HCT116 (cell line): ENCODE measurements around the gene THSD1. TPM values are rescaled to one million over a fixed set of nuclear protein-coding genes. Genes with fewer than 3 reads are reported as not detected.

ENCODE experiments used
- ATAC-seq: fragments of 200-7000 bp; cut with Tn5 transposase; 2 replicates; pipeline ENCODE4 v1.9.1; 2020; ENCODE audit warnings: mild to moderate bottlenecking, moderate library complexity
- BruUV-seq: library from RNA; stranded (reverse); fragments of 400-500 nt; replicated peaks from 2 replicates; lab custom pipeline; 2021; lab: Mats Ljungman, UMichigan
- CTCF ChIA-PET: fragments of 300-600 bp; sonication (Branson Sonifier 250); formaldehyde crosslinking; loops from one replicate; lab custom pipeline; 2021; ENCODE audit warnings: antibody characterized with exemption; lab: Charles Lee
- POLR2A ChIA-PET: fragments of 300-600, 350-600 bp; sonication (Branson Sonifier 250); formaldehyde crosslinking; loops from one replicate; lab custom pipeline; 2021; ENCODE audit warnings: antibody characterized with exemption; lab: Charles Lee
- RAD21 ChIA-PET, 2 experiments: fragments of 300-600 bp; sonication (Branson Sonifier 250); formaldehyde crosslinking; loops; one replicate each; lab custom pipeline; 2023; ENCODE audit warnings: low total read pairs in 2 of 2; ENCODE audit not compliant: uncharacterized antibody in 2 of 2, unreplicated experiment in 2 of 2, low non-redundant PET in 1 of 2; lab: Charles Lee
- DNase-seq: peaks from one replicate; pipeline ENCODE4 v3.0.0-alpha.2; 2010; ENCODE audit warnings: low read depth, low spot score
- H2AFZ ChIP-seq: fragments of 200-600 bp; shearing (Covaris generic), sonication (generic); 2 replicates; pipeline ENCODE4 v1.6.1; 2017; ENCODE audit warnings: low read depth, mixed run types, mixed read lengths, antibody characterized with exemption, low read length; ENCODE audit not compliant: poor library complexity, severe bottlenecking
- H3K27ac ChIP-seq: 2 replicates; pipeline ENCODE4 v1.5.1; 2012; ENCODE audit warnings: low read depth, low read length
- H3K27me3 ChIP-seq: fragments of 200-600 bp; sonication (generic); 2 replicates; pipeline ENCODE4 v1.6.1; 2016; ENCODE audit warnings: mixed run types, low read length, mixed read lengths; ENCODE audit not compliant: insufficient read depth
- H3K36me3 ChIP-seq, 2 experiments: fragments of 200-500 bp in 1 of 2; fragments of 200-600 bp in 1 of 2; sonication (Bioruptor generic) in 1 of 2; sonication (generic) in 1 of 2; 2 replicates each; pipeline versions ENCODE4 v1.5.1 to v1.6.1; 2014 to 2016; ENCODE audit warnings: low read length in 2 of 2, inconsistent platforms in 1 of 2, mixed read lengths in 1 of 2, mixed run types in 1 of 2; ENCODE audit not compliant: insufficient read depth in 2 of 2, control insufficient read depth in 1 of 2
- H3K4me1 ChIP-seq, 2 experiments: fragments of 200-600 bp in 1 of 2; sonication (generic) in 1 of 2; 2 replicates each; pipeline versions ENCODE4 v1.5.1 to v1.6.1; 2012 to 2017; ENCODE audit warnings: low read length in 2 of 2, inconsistent platforms in 1 of 2, mild to moderate bottlenecking in 1 of 2, mixed read lengths in 1 of 2, mixed run types in 1 of 2, moderate library complexity in 1 of 2; ENCODE audit not compliant: insufficient read depth in 2 of 2, control insufficient read depth in 1 of 2
- H3K4me2 ChIP-seq: fragments of 200-600 bp; sonication (generic); 2 replicates; pipeline ENCODE4 v1.6.1; 2017; ENCODE audit warnings: mixed run types, low read length, mixed read lengths
- H3K4me3 ChIP-seq, 2 experiments: fragments of 200-600 bp in 1 of 2; sonication (generic) in 1 of 2; replicated peaks in 1 of 2; 2 replicates each; pipeline ENCODE4 v1.5.1; 2011 to 2016; ENCODE audit warnings: low read length in 2 of 2, control low read depth in 1 of 2, low read depth in 1 of 2, mild to moderate bottlenecking in 1 of 2, mixed read lengths in 1 of 2, mixed run types in 1 of 2
- H3K79me2 ChIP-seq: fragments of 200-600 bp; sonication (generic); 2 replicates; pipeline ENCODE4 v1.6.1; 2017; ENCODE audit warnings: mild to moderate bottlenecking, mixed run types, low read length, moderate library complexity, mixed read lengths; ENCODE audit not compliant: insufficient read depth
- H3K9ac ChIP-seq: fragments of 200-600 bp; sonication (generic); 2 replicates; pipeline ENCODE4 v1.6.1; 2016; ENCODE audit warnings: low read length, mixed read lengths
- H3K9me2 ChIP-seq: fragments of 200-600 bp; sonication (generic), shearing (Covaris generic); 2 replicates; pipeline ENCODE4 v1.6.1; 2017; ENCODE audit warnings: mixed run types, mild to moderate bottlenecking, moderate library complexity; ENCODE audit not compliant: insufficient read depth
- H3K9me3 ChIP-seq, 2 experiments: fragments of 200-500 bp in 1 of 2; fragments of 200-600 bp in 1 of 2; sonication (Bioruptor generic) in 1 of 2; sonication (generic) in 1 of 2; 2 replicates each; pipeline ENCODE4 v1.6.1; 2014 to 2017; ENCODE audit warnings: low read length in 2 of 2, mixed read lengths in 2 of 2, inconsistent platforms in 1 of 2, low read depth in 1 of 2, mild to moderate bottlenecking in 1 of 2, mixed run types in 1 of 2, moderate library complexity in 1 of 2; ENCODE audit not compliant: control insufficient read depth in 1 of 2, insufficient read depth in 1 of 2
- H4K20me1 ChIP-seq: fragments of 200-600 bp; sonication (generic), shearing (Covaris generic); 2 replicates; pipeline ENCODE4 v1.6.1; 2017; ENCODE audit warnings: mixed run types, mild to moderate bottlenecking, moderate library complexity; ENCODE audit not compliant: insufficient read depth
- ELF1 ChIP-seq: IDR thresholded peaks from 2 replicates; pipeline ENCODE4 v1.6.1; 2012; ENCODE audit warnings: low read depth, borderline replicate concordance
- EZH2phosphoT487 ChIP-seq: fragments of 200-600 bp; IDR thresholded peaks from 2 replicates; pipeline ENCODE4 v1.6.1; 2018; ENCODE audit warnings: antibody characterized with exemption, borderline replicate concordance
- FOSL1 ChIP-seq: IDR thresholded peaks from 2 replicates; pipeline ENCODE4 v1.6.1; 2012; ENCODE audit warnings: low read depth
- POLR2A ChIP-seq: IDR thresholded peaks from 2 replicates; pipeline ENCODE4 v1.7.0; 2011; ENCODE audit warnings: borderline replicate concordance; ENCODE audit not compliant: insufficient read depth, insufficient read length; ENCODE audit errors: extremely low read depth
- POLR2AphosphoS5 ChIP-seq: IDR thresholded peaks from 2 replicates; pipeline ENCODE4 v1.6.1; 2011; ENCODE audit warnings: mild to moderate bottlenecking, low read depth, low read length, moderate library complexity
- SP1 ChIP-seq: IDR thresholded peaks from 2 replicates; pipeline ENCODE4 v1.6.1; 2012; ENCODE audit warnings: low read depth
- TCF7L2 ChIP-seq: IDR thresholded peaks from 2 replicates; pipeline ENCODE4 v1.7.0; 2011; ENCODE audit warnings: borderline replicate concordance, inconsistent platforms; ENCODE audit not compliant: insufficient read depth, insufficient read length; ENCODE audit errors: extremely low read depth
- YY1 ChIP-seq: IDR thresholded peaks from 2 replicates; pipeline ENCODE4 v1.6.1; 2011; ENCODE audit warnings: low read length, low read depth, moderate library complexity, mild to moderate bottlenecking; ENCODE audit not compliant: insufficient replicate concordance; ENCODE audit errors: extremely low read depth
- ZFX ChIP-seq: fragments of 450-650 bp; IDR thresholded peaks from 2 replicates; pipeline ENCODE4 v1.6.1; 2017
- ZNF274 ChIP-seq: fragments of 200-500 bp; sonication (Bioruptor generic); IDR thresholded peaks from 2 replicates; pipeline ENCODE4 v1.6.1; 2014; ENCODE audit warnings: mild to moderate bottlenecking, low read depth, low read length, inconsistent platforms
- intact Hi-C: fragments of 100-400 bp; cut with micrococcal nuclease; formaldehyde crosslinking; loops from 2 replicates; pipeline ENCODE4 v1.10.0; 2022
- total RNA-seq: library from RNA; stranded (reverse); gene quantifications from one replicate; pipeline ENCODE4 v1.2.1, GENCODE V29; 2021; ENCODE audit not compliant: unreplicated experiment
- TF ChIP-seq, protein P1 (sequence below): IDR thresholded peaks from 2 replicates; pipeline ENCODE4 v1.6.1; 2012
- TF ChIP-seq, protein P2 (sequence below): IDR thresholded peaks from 2 replicates; pipeline ENCODE4 v1.6.1; 2012; ENCODE audit warnings: low read depth
- TF ChIP-seq, protein P3 (sequence below): IDR thresholded peaks from 2 replicates; pipeline ENCODE4 v1.6.1; 2012

Gene THSD1
- total RNA-seq, 1 experiment from 2014 or later: 0.76 TPM

DNA sequence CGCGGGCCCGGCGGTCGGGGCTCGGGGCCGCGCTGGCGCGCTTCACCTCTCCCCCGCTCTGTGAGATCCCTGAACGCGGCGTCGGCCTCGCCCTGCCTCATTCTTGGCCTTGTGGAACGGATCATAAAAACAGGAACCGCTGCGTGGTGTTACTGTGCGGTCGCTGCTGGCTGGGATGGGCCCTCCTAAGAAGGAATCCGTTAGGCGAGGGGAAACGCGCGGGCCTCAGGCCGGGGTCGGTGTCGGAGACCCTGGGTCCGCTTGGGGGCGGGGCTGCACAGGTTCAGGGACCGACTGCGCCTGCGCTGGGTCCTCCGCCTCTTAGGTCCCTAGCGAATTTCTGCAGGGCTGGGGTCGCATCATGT, 49.7 kb upstream of the THSD1 start:
- intact Hi-C loops: loop anchor here (2.0 to 10.0 kb wide), 2 partner anchors 107 to 301 kb away; partner anchors contain the start of gene NEK3
- RAD21 ChIA-PET: no interaction called here
- H3K9me3 ChIP-seq: no peaks in the 10 kb centered on the region
- peak; percentile 49 for DNase-seq
- H3K4me3 ChIP-seq: peak overlapping the region; percentile 73 to 85
- no peaks in the 10 kb centered on the region for H4K20me1 ChIP-seq
- peaks cover 53% of the 10 kb centered on the region for H3K79me2 ChIP-seq
- peak overlapping the region; percentile 93 for H3K27ac ChIP-seq
- BruUV-seq: no TSS peak
- ATAC-seq: peak; percentile 68
- H3K9me2 ChIP-seq: no peaks in the 10 kb centered on the region
- POLR2A ChIA-PET: no interaction called here
- peak overlapping the region; percentile 89 for H3K9ac ChIP-seq
- peaks cover 13 to 31% of the 10 kb centered on the region in 2 experiments for H3K4me1 ChIP-seq
- CTCF ChIA-PET: no interaction called here
- peak overlapping the region; percentile 63 for H2AFZ ChIP-seq
- no peaks in the 10 kb centered on the region for H3K27me3 ChIP-seq
- H3K36me3 ChIP-seq: peaks cover 11 to 24% of the 10 kb centered on the region in 2 experiments; a peak in 3 of 4 replicates
- peak overlapping the region; percentile 99 for H3K4me2 ChIP-seq
- TF ChIP-seq ZFX (peak; percentile 68), FOSL1 (no peak)

DNA sequence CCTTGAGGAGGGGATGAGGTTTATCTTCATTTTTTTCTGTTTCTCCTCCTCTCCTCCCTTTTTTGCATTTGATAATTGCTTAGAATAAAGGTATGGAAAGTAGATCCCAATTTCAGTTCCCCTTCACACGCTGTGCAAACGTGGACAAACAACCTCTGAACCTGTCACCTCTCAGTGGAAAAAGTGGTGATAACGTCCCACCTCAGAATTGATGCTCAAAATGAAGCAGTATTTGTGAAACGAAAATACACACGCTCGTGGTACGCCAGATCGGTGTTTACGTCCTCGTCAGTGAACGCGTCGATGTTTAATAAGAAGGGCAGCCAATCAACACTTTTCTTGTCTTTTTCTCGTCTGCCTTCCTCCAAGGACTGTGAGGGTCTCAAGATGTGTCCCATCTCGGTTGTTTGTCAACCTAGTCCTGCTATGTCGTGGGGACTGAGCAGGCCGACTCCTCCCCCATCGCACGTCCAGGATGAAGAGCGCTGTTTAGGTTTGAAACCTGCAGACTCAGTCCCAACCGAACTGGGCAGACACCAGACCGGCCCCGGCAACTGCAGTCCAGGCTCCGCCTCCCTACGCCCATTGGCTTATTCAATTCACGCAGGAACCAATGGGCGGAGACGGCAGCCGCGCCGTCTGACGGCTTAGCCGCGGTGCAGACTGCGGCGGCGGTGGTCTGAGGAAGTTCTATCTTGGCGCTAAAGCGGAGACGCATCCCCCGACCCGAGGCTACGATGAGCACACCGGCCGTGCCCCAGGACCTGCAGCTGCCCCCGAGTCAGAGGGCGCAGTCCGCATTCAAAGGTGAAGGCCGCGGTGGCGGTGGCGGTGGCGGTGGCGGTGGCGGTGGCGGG, 49.1 kb upstream of the THSD1 start, which contains the start of gene CKAP2:
TSS of gene CKAP2 (plus strand) at position 659 of the 857 bp plus-strand sequence. CDS start at position 738, 79 bp downstream.
- Histone ChIP-seq H3K4me2 (peak within 1 kb of the TSS; percentile 99), H3K9me2 (no peaks in the 10 kb centered on the region), H2AFZ (peak within 1 kb of the TSS; percentile 90), H3K27ac (peak within 1 kb of the TSS; percentile 93), H4K20me1 (no peaks in the 10 kb centered on the region), H3K4me1 (peaks cover 13 to 31% of the 10 kb centered on the region in 2 experiments), H3K36me3 (peaks cover 9 to 19% of the 10 kb centered on the region in 2 experiments; a peak in 3 of 4 replicates), H3K9ac (peak within 1 kb of the TSS; percentile 89), H3K9me3 (no peaks in the 10 kb centered on the region), H3K4me3 (peak within 1 kb of the TSS; percentile 73 to 85), H3K27me3 (no peaks in the 10 kb centered on the region), H3K79me2 (peaks cover 47% of the 10 kb centered on the region)
- peak; percentile 88 for ATAC-seq
- DNase-seq: peak; percentile 89
- CTCF ChIA-PET: no interaction called here
- intact Hi-C loops: loop anchor here (2.0 to 10.0 kb wide), 4 partner anchors 106 to 653 kb away; partner anchors contain the start of genes ALG11, ATP7B, DHRS12 and NEK3
- RAD21 ChIA-PET: no interaction called here
- POLR2A ChIA-PET: no interaction called here
- TSS peak; percentile 92 for BruUV-seq
- no peak for TF ChIP-seq TCF7L2
- no peak for TF ChIP-seq EZH2phosphoT487
- peak; percentile 57 for TF ChIP-seq POLR2A
- no peak for TF ChIP-seq FOSL1
- no peak for TF ChIP-seq ELF1
- TF ChIP-seq SP1: no peak
- TF ChIP-seq, protein P1, sequence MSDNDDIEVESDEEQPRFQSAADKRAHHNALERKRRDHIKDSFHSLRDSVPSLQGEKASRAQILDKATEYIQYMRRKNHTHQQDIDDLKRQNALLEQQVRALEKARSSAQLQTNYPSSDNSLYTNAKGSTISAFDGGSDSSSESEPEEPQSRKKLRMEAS: no peak
- no peak for TF ChIP-seq YY1
- peak; percentile 76 for TF ChIP-seq POLR2AphosphoS5
- TF ChIP-seq, protein P2, sequence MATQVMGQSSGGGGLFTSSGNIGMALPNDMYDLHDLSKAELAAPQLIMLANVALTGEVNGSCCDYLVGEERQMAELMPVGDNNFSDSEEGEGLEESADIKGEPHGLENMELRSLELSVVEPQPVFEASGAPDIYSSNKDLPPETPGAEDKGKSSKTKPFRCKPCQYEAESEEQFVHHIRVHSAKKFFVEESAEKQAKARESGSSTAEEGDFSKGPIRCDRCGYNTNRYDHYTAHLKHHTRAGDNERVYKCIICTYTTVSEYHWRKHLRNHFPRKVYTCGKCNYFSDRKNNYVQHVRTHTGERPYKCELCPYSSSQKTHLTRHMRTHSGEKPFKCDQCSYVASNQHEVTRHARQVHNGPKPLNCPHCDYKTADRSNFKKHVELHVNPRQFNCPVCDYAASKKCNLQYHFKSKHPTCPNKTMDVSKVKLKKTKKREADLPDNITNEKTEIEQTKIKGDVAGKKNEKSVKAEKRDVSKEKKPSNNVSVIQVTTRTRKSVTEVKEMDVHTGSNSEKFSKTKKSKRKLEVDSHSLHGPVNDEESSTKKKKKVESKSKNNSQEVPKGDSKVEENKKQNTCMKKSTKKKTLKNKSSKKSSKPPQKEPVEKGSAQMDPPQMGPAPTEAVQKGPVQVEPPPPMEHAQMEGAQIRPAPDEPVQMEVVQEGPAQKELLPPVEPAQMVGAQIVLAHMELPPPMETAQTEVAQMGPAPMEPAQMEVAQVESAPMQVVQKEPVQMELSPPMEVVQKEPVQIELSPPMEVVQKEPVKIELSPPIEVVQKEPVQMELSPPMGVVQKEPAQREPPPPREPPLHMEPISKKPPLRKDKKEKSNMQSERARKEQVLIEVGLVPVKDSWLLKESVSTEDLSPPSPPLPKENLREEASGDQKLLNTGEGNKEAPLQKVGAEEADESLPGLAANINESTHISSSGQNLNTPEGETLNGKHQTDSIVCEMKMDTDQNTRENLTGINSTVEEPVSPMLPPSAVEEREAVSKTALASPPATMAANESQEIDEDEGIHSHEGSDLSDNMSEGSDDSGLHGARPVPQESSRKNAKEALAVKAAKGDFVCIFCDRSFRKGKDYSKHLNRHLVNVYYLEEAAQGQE: no peak
- TF ChIP-seq, protein P3, sequence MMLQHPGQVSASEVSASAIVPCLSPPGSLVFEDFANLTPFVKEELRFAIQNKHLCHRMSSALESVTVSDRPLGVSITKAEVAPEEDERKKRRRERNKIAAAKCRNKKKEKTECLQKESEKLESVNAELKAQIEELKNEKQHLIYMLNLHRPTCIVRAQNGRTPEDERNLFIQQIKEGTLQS: no peak
- no peak for TF ChIP-seq ZNF274
